HepG2 (cell line): Measurements from ENCODE around the gene TOPORS. TPM values are rescaled to one million over a fixed set of nuclear protein-coding genes. Genes with fewer than 3 reads are reported as not detected.

ENCODE experiments used
- AGO2 ChIP-seq: fragments of 200-400 bp; formaldehyde crosslinking; optimal IDR thresholded peaks from 2 replicates; pipeline ENCODE3; 2017; ENCODE audit warnings: mild to moderate bottlenecking, low read depth, low read length, moderate library complexity
- ARNT ChIP-seq: fragments of 450-650 bp; IDR thresholded peaks from 2 replicates; pipeline ENCODE4 v1.6.1; 2017
- ARNTL ChIP-seq: sonication (generic); formaldehyde crosslinking; IDR thresholded peaks from 2 replicates; pipeline ENCODE4 v1.4.0; 2020; ENCODE audit warnings: mild to moderate bottlenecking, missing genetic modification reagents
- EED ChIP-seq: sonication (generic); formaldehyde crosslinking; IDR thresholded peaks from 2 replicates; pipeline ENCODE4 v1.5.0; 2020; ENCODE audit warnings: mild to moderate bottlenecking, missing genetic modification reagents
- FUBP1 ChIP-seq: sonication (generic); formaldehyde crosslinking; IDR thresholded peaks from 2 replicates; pipeline ENCODE4 v1.5.1; 2020; ENCODE audit warnings: missing genetic modification reagents, mild to moderate bottlenecking, borderline replicate concordance
- HDAC1 ChIP-seq: sonication (generic); formaldehyde crosslinking; IDR thresholded peaks from 2 replicates; pipeline ENCODE4 v1.5.1; 2020; ENCODE audit warnings: mild to moderate bottlenecking, missing genetic modification reagents
- HHEX ChIP-seq: IDR thresholded peaks from 2 replicates; pipeline ENCODE4 v1.6.1; 2016; ENCODE audit warnings: control low read depth
- HNF4A ChIP-seq: sonication (generic); formaldehyde crosslinking; IDR thresholded peaks from 2 replicates; pipeline ENCODE4 v1.4.0; 2020; ENCODE audit warnings: missing genetic modification reagents
- HNRNPH1 ChIP-seq: fragments of 200-400 bp; formaldehyde crosslinking; optimal IDR thresholded peaks from 2 replicates; pipeline ENCODE3; 2017; ENCODE audit warnings: mild to moderate bottlenecking, low read depth, low read length
- KDM5B ChIP-seq: sonication (generic); formaldehyde crosslinking; IDR thresholded peaks from 2 replicates; pipeline ENCODE4 v1.4.0; 2020; ENCODE audit warnings: missing genetic modification reagents, mild to moderate bottlenecking, borderline replicate concordance
- MBD4 ChIP-seq: IDR thresholded peaks from 2 replicates; pipeline ENCODE4 v1.6.1; 2012; ENCODE audit warnings: low read length, inconsistent platforms, borderline replicate concordance
- NFKB2 ChIP-seq: sonication (generic); formaldehyde crosslinking; IDR thresholded peaks from 2 replicates; pipeline ENCODE4 v1.4.0; 2020; ENCODE audit warnings: missing genetic modification reagents, borderline replicate concordance
- RELA ChIP-seq: sonication (generic); formaldehyde crosslinking; IDR thresholded peaks from 2 replicates; pipeline ENCODE4 v1.4.0; 2020; ENCODE audit warnings: missing genetic modification reagents
- RFXAP ChIP-seq: sonication (generic); formaldehyde crosslinking; IDR thresholded peaks from 2 replicates; pipeline ENCODE4 v1.4.0; 2020; ENCODE audit warnings: missing genetic modification reagents, borderline replicate concordance
- TOPORS ChIP-seq: sonication (generic); formaldehyde crosslinking; IDR thresholded peaks from 2 replicates; pipeline ENCODE4 v1.8.0; 2023; ENCODE audit warnings: mild to moderate bottlenecking, missing genetic modification reagents
- ZNF143 ChIP-seq: sonication (generic); formaldehyde crosslinking; IDR thresholded peaks from 2 replicates; pipeline ENCODE4 v1.4.0; 2020; ENCODE audit warnings: missing genetic modification reagents
- ZNF224 ChIP-seq: sonication (generic); formaldehyde crosslinking; IDR thresholded peaks from 2 replicates; pipeline ENCODE4 v1.5.0; 2020; ENCODE audit warnings: mild to moderate bottlenecking, missing genetic modification reagents
- ZNF543 ChIP-seq: sonication (generic); formaldehyde crosslinking; IDR thresholded peaks from 2 replicates; pipeline ENCODE4 v1.4.0; 2020; ENCODE audit warnings: mild to moderate bottlenecking, missing genetic modification reagents
- ZNF570 ChIP-seq: sonication (generic); formaldehyde crosslinking; IDR thresholded peaks from 2 replicates; pipeline ENCODE4 v1.4.0; 2020; ENCODE audit warnings: mild to moderate bottlenecking, missing genetic modification reagents, borderline replicate concordance
- ZNF687 ChIP-seq: sonication (generic); formaldehyde crosslinking; IDR thresholded peaks from 2 replicates; pipeline ENCODE4 v1.5.1; 2020; ENCODE audit warnings: mild to moderate bottlenecking, missing genetic modification reagents, moderate library complexity
- ZNF782 ChIP-seq: sonication (generic); formaldehyde crosslinking; IDR thresholded peaks from 2 replicates; pipeline ENCODE4 v1.4.0; 2020; ENCODE audit warnings: missing genetic modification reagents, mild to moderate bottlenecking, borderline replicate concordance
- ZNF883 ChIP-seq: sonication (generic); formaldehyde crosslinking; IDR thresholded peaks from 2 replicates; pipeline ENCODE4 v1.5.1; 2020; ENCODE audit warnings: mild to moderate bottlenecking, missing genetic modification reagents; ENCODE audit errors: not compliant biosample characterization
- polyA plus RNA-seq, 8 experiments: library from polyadenylated mRNA; depleted of rRNA in 3 of 8; stranded (reverse) in 7 of 8; unstranded in 1 of 8; fragments of >200 nt; fragmentation: Illumina TruSeq in 4 of 8; extraction: Trizol in 4 of 8; gene quantifications; 2 replicates each; pipeline versions ENCODE4 v1.2.1 to v1.2.3, GENCODE V29; 2011 to 2016; ENCODE audit warnings: low read depth in 4 of 8, missing spikeins in 1 of 8, mixed read lengths in 1 of 8; ENCODE audit not compliant: insufficient read depth in 1 of 8
- total RNA-seq, 5 experiments: library from RNA; depleted of rRNA; stranded (reverse); fragments of >200 nt; fragmentation: Illumina TruSeq; extraction: Trizol; gene quantifications; 2 replicates each; pipeline ENCODE4 v1.2.3, GENCODE V29; 2016; ENCODE audit warnings: low read depth in 1 of 5

The TOPORS gene
- total and polyA plus RNA-seq, 2 of the 13 experiments (the other 11 are each of a cell fraction or from before 2014, with no cell fraction given), result 6.8 to 19.6 TPM

DNA sequence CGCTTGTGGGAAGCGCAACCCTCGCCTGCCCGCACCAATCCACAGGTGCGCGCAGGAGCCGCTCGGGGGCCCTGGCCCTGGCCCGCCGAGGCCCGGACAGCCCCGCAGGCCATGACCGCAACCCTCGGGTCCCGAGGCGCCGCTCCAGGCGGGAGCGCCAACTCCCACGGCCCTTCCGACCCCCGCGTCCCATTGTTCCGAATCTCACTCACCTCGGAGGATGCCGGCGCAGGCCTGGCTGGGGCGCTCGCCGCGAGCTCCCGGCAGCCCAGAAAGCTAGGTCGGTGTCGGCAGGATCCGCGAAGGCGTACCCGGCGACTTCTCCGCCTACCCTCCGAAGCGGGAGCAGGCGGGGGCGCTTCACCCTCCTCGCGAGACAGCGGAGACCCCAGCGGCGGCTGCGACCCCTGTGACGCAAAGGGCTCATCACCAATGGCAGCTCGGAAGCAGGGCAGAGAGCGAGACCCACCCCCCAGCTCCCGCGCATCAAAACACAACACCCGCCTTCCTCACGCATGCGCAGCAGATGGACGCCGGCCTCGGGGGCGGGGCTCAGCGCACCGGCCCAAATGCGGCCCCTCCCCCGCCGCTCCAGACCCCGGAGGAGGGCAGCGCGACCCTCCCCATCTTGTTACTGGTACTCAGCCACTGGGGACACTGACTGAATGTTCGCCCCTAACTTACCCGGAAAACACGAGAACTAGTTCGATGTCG is 1.7 kb downstream of the TOPORS start (continued):
- TF ChIP-seq ZNF570 (CRISPR knock-in tag) (no peak), EED (CRISPR knock-in tag) (no peak), HHEX (CRISPR knock-in tag) (no peak), HNRNPH1 (no peak), ZNF543 (CRISPR knock-in tag) (no peak), AGO2 (peak; percentile 88), ARNTL (CRISPR knock-in tag) (no peak; the same call in 1 of the 2 replicates), ZNF883 (CRISPR knock-in tag) (peak; percentile 76), ZNF687 (peak; percentile 86), NFKB2 (CRISPR knock-in tag) (peak; percentile 75; the same call in 1 of the 2 replicates), ZNF143 (CRISPR knock-in tag) (no peak), RFXAP (0 out of 2 replicates have a peak, but pooled peaks have one; percentile 34), RELA (no peak), ZNF782 (no peak), TOPORS (CRISPR knock-in tag) (peak; percentile 82), ZNF224 (CRISPR knock-in tag) (no peak), FUBP1 (CRISPR knock-in tag) (no peak), KDM5B (peak; percentile 63; the same call in 1 of the 2 replicates), HDAC1 (CRISPR knock-in tag) (peak; percentile 58), HNF4A (CRISPR knock-in tag) (0 out of 2 replicates have a peak, but pooled peaks have one; percentile 20), ARNT (no peak), MBD4 (no peak)
